Tibial nerve (tissue), 4 donors: ENCODE measurements around the gene LGR5. TPM values are rescaled to one million over a fixed set of nuclear protein-coding genes. Genes with fewer than 3 reads are reported as not detected.
"Not testable (repeated sequence)": the region's sequence is repeated elsewhere in the genome, so short reads cannot be mapped to it uniquely, and the experiment has no call there.

ENCODE experiments used
- DNase-seq, 2 donors: peaks; one replicate each; pipeline ENCODE4 v3.0.0-alpha.2; 2019; ENCODE audit warnings: low spot score in 2 of 2
- H3K27ac ChIP-seq, 4 donors: fragments of 200-600 bp; sonication (generic) in 3 of 4; one replicate each; pipeline ENCODE4 v1.5.1; 2017 to 2019; ENCODE audit warnings: mild to moderate bottlenecking in 1 of 4
- H3K27me3 ChIP-seq, 2 donors: fragments of 200-600 bp; sonication (generic) in 1 of 2; one replicate each; pipeline versions ENCODE4 v1.5.1 to v1.6.0; 2017 to 2019
- H3K36me3 ChIP-seq, 3 donors: fragments of 200-600 bp; sonication (generic); one replicate each; pipeline ENCODE4 v1.5.1; 2018 to 2019
- H3K4me1 ChIP-seq, 4 donors: fragments of 200-600 bp; sonication (generic) in 3 of 4; one replicate each; pipeline ENCODE4 v1.5.1; 2017 to 2019
- H3K4me3 ChIP-seq, 4 donors: fragments of 200-600 bp; sonication (generic) in 3 of 4; one replicate each; pipeline ENCODE4 v1.5.1; 2017 to 2019; ENCODE audit warnings: mild to moderate bottlenecking in 1 of 4, moderate library complexity in 1 of 4
- H3K9me3 ChIP-seq, 4 donors: fragments of 200-600 bp; sonication (generic) in 3 of 4; one replicate each; pipeline ENCODE4 v1.5.1; 2017 to 2019
- CTCF ChIP-seq, 5 experiments: fragments of 200-600 bp in 3 of 5; fragments of 450-650 bp in 2 of 5; sonication (generic) in 3 of 5; IDR thresholded peaks; one replicate each; pipeline ENCODE4 v1.5.1; 2016 to 2019; ENCODE audit warnings: antibody characterized with exemption in 5 of 5, mild to moderate bottlenecking in 3 of 5, moderate library complexity in 2 of 5
- EP300 ChIP-seq, 2 donors: sonication (generic); formaldehyde crosslinking; IDR thresholded peaks; one replicate each; pipeline ENCODE4 v1.6.1; 2017; ENCODE audit warnings: antibody characterized with exemption in 2 of 2, mild to moderate bottlenecking in 1 of 2
- POLR2A ChIP-seq, 2 donors: fragments of 450-650 bp; IDR thresholded peaks; one replicate each; pipeline ENCODE4 v1.6.1; 2017; ENCODE audit warnings: antibody characterized with exemption in 2 of 2, mild to moderate bottlenecking in 2 of 2, moderate library complexity in 2 of 2
- WGBS, 2 donors: methylation state at CpG; one replicate each; pipeline ENCODE4 v1.1.5; 2018; 5-methylcytosine and 5-hydroxymethylcytosine counted together
- total RNA-seq, 4 donors: library from RNA; depleted of rRNA; stranded (reverse); fragments of >200 nt; gene quantifications; one replicate each; pipeline ENCODE4 v1.1.0, GENCODE V29; 2016

Gene LGR5
- total RNA-seq, 4 donors from 2014 or later, result 1.6 to 11.1 (median 7.7) TPM

GRCh38 chr12:71562676-71563595 lies 123.3 kb downstream of the LGR5 start:
- H3K9me3 ChIP-seq, result no peaks in the 10 kb centered on the region
- TF ChIP-seq EP300 (IDR thresholded peaks at IDR 0.05) (no peak), CTCF (IDR thresholded peaks at IDR 0.05) (no peak), POLR2A (IDR thresholded peaks at IDR 0.05) (no peak)
- DNase-seq, result no peak
- H3K4me1 ChIP-seq, result no peaks in the 10 kb centered on the region
- H3K36me3 ChIP-seq, result no peaks in the 10 kb centered on the region
- no peak overlapping the region for H3K27ac ChIP-seq
- H3K4me3 ChIP-seq, result no peak overlapping the region
- 63 to 67% methylated on average over 11 of the region's 11 CpGs for WGBS, 2 donors
- no peaks in the 10 kb centered on the region for H3K27me3 ChIP-seq

DNA sequence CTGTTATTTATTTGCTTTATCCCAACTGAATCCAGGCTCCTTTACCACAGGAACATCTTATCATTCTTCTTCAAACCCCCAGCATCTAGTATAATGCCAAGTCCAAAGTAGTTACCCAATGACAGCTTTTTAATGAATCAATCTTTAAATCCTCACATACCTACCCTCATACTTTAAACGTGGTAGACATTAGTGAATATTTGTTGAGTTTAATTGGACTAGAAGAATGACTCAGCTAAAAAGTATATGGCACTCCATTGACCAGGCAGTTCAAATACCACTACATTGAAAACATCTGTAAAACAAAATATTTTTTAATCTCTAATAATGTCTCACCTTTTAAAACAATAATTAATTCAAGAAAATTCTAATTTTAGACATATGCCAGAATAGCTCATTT lies 125.9 kb downstream of the LGR5 start:
- no peak overlapping the region for H3K4me3 ChIP-seq
- TF ChIP-seq EP300 (IDR thresholded peaks at IDR 0.05) (no peak), CTCF (IDR thresholded peaks at IDR 0.05) (no peak), POLR2A (IDR thresholded peaks at IDR 0.05) (no peak)
- no peaks in the 10 kb centered on the region for H3K9me3 ChIP-seq
- no peaks in the 10 kb centered on the region for H3K36me3 ChIP-seq
- whole genome bisulfite sequencing, 2 donors, result 58 to 67% methylated on average over 1 of the region's 1 CpG
- DNase-seq, result no peak
- no peaks in the 10 kb centered on the region for H3K27me3 ChIP-seq
- H3K27ac ChIP-seq, result no peak overlapping the region
- H3K4me1 ChIP-seq, result no peaks in the 10 kb centered on the region

DNA sequence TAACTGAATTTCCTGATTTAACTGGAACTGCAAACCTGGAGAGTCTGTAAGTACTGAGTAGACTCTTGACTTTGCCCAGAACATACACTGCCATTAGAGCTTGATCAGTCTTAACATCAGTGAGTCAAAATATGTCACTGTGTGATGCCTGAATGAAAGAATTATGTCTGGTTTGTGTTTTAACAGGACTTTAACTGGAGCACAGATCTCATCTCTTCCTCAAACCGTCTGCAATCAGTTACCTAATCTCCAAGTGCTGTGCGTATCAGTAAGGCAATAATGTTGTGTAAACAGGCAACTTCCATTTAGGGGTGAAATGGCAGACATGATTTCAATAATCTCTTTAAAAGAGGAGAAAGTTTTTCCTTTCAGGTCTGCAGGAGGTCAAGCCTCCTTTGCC lies 127.1 kb downstream of the LGR5 start:
- H3K27me3 ChIP-seq, result no peaks in the 10 kb centered on the region
- DNase-seq, result no peak
- no peaks in the 10 kb centered on the region for H3K9me3 ChIP-seq
- H3K4me1 ChIP-seq, result no peaks in the 10 kb centered on the region
- no peaks in the 10 kb centered on the region for H3K36me3 ChIP-seq
- H3K27ac ChIP-seq, result no peak overlapping the region
- no peak for TF ChIP-seq CTCF (IDR thresholded peaks at IDR 0.05)
- TF ChIP-seq EP300 (IDR thresholded peaks at IDR 0.05), result no peak
- TF ChIP-seq POLR2A (IDR thresholded peaks at IDR 0.05), result no peak
- H3K4me3 ChIP-seq, result no peak overlapping the region
- WGBS, 2 donors, result 64 to 68% methylated on average over 2 of the region's 2 CpGs

DNA sequence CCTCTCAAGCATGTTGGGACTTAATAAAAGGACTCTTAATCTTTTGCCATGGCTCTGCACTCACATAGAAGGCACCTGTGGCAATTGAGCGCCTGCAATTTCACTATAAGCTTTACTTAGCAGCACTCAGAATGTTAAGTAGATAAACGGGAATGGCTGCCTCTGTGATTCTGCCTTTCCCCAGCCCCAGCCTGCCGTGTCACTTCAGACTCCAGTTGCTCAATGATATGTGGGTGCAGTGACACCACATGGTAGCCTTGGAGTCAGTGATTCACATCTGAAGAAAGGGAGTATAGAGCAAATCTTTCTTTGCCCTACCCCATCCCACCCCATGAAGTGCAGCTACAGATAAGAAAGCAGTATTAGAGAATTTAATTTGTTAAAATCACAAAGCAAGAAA lies 127.9 kb downstream of the LGR5 start:
- no peak for DNase-seq

GRCh38 chr12:71569885-71570284 lies 130.3 kb downstream of the LGR5 start:
- not testable (repeated sequence) for H3K36me3 ChIP-seq, H3K27ac ChIP-seq, H3K9me3 ChIP-seq, H3K27me3 ChIP-seq, DNase-seq, H3K4me3 ChIP-seq, H3K4me1 ChIP-seq
- 77 to 96% methylated on average over 6 of the region's 6 CpGs for WGBS, 2 donors

More for the DNA sequence above, 127.9 kb downstream of the LGR5 start:
- WGBS, 2 donors, result 60 to 73% methylated on average over 3 of the region's 3 CpGs
- H3K36me3 ChIP-seq, result no peaks in the 10 kb centered on the region
- no peaks in the 10 kb centered on the region for H3K27me3 ChIP-seq
- H3K4me3 ChIP-seq, result no peak overlapping the region
- H3K4me1 ChIP-seq, result no peaks in the 10 kb centered on the region
- H3K27ac ChIP-seq, result no peak overlapping the region
- no peaks in the 10 kb centered on the region for H3K9me3 ChIP-seq
- no peak for TF ChIP-seq POLR2A (IDR thresholded peaks at IDR 0.05)
- no peak for TF ChIP-seq EP300 (IDR thresholded peaks at IDR 0.05)
- no peak for TF ChIP-seq CTCF (IDR thresholded peaks at IDR 0.05)
